WTC11 (cell line): ENCODE measurements around the gene MYLK. TPM values are rescaled to one million over a fixed set of nuclear protein-coding genes. Genes with fewer than 3 reads are reported as not detected.
A peak's percentile ranks its signal among the peaks of the same experiment; 100 is the strongest.

Source experiments
- ATAC-seq: fragments of 200-7000 bp; cut with Tn5 transposase; 2 replicates; pipeline ENCODE4 v1.10.0; 2021; ENCODE audit warnings: mild to moderate bottlenecking, moderate library complexity
- CTCF ChIA-PET: fragments of 300-600 bp; sonication (Branson Sonifier 250); formaldehyde crosslinking; loops from one replicate; lab custom pipeline; 2021; ENCODE audit warnings: antibody characterized with exemption; lab: Charles Lee
- POLR2A ChIA-PET: fragments of 350-600 bp; sonication (Branson Sonifier 250); formaldehyde crosslinking; loops from one replicate; lab custom pipeline; 2021; ENCODE audit warnings: antibody characterized with exemption; lab: Charles Lee
- DNase-seq: peaks from one replicate; pipeline ENCODE4 v3.0.0; 2021; ENCODE audit warnings: low spot score
- H3K27ac Mint-ChIP-seq: 2 replicates; pipeline ENCODE4 v1.8.0; 2021; ENCODE audit warnings: mixed read lengths
- H3K27me3 Mint-ChIP-seq: 2 replicates; pipeline ENCODE4 v1.8.0; 2021; ENCODE audit warnings: low read depth, mild to moderate bottlenecking, moderate library complexity, mixed read lengths
- H3K36me3 Mint-ChIP-seq: 2 replicates; pipeline ENCODE4 v1.8.0; 2021; ENCODE audit warnings: mixed read lengths
- H3K4me1 Mint-ChIP-seq: 2 replicates; pipeline ENCODE4 v1.8.0; 2022; ENCODE audit warnings: mixed read lengths
- H3K4me3 Mint-ChIP-seq: 2 replicates; pipeline ENCODE4 v1.8.0; 2021; ENCODE audit warnings: mild to moderate bottlenecking, moderate library complexity, mixed read lengths
- H3K9me3 Mint-ChIP-seq: 2 replicates; pipeline ENCODE4 v1.8.0; 2021; ENCODE audit warnings: mixed read lengths
- CDX4 ChIP-seq: fragments of 250-450 bp; sonication (Bioruptor Pico); IDR thresholded peaks from 2 replicates; pipeline ENCODE4 v1.9.0; 2021; ENCODE audit warnings: moderate library complexity, mild to moderate bottlenecking, inconsistent platforms, borderline replicate concordance
- CREB1 ChIP-seq: sonication (generic); formaldehyde crosslinking; IDR thresholded peaks from 2 replicates; pipeline ENCODE4 v1.8.0; 2023; ENCODE audit warnings: mild to moderate bottlenecking, missing genetic modification reagents
- ELF4 ChIP-seq: sonication (generic); formaldehyde crosslinking; IDR thresholded peaks from 2 replicates; pipeline ENCODE4 v1.8.1; 2022; ENCODE audit warnings: low read depth, mild to moderate bottlenecking, moderate library complexity, missing genetic modification reagents
- GABPB1 ChIP-seq: sonication (generic); formaldehyde crosslinking; IDR thresholded peaks from 2 replicates; pipeline ENCODE4 v1.8.1; 2023; ENCODE audit warnings: mild to moderate bottlenecking, missing genetic modification reagents
- GRHL2 ChIP-seq: fragments of 250-450 bp; sonication (Bioruptor Pico); IDR thresholded peaks from 2 replicates; pipeline ENCODE4 v1.8.0; 2022; ENCODE audit warnings: mild to moderate bottlenecking, moderate library complexity; ENCODE audit not compliant: insufficient replicate concordance, severe bottlenecking
- GTF2I ChIP-seq: fragments of 250-450 bp; sonication (Bioruptor Pico); conservative IDR thresholded peaks from 2 replicates; pipeline ENCODE4 v1.4.0; 2021; ENCODE audit warnings: mild to moderate bottlenecking
- HMGA2 ChIP-seq: fragments of 250-450 bp; sonication (Bioruptor Pico); IDR thresholded peaks from 2 replicates; pipeline ENCODE4 v1.4.0; 2021; ENCODE audit warnings: mild to moderate bottlenecking, moderate library complexity
- IRF2 ChIP-seq: sonication (generic); formaldehyde crosslinking; IDR thresholded peaks from 2 replicates; pipeline ENCODE4 v1.8.0; 2022; ENCODE audit warnings: low read depth, missing genetic modification reagents, borderline replicate concordance
- MXD4 ChIP-seq: fragments of 250-450 bp; sonication (Bioruptor Pico); IDR thresholded peaks from 2 replicates; pipeline ENCODE4 v1.8.0; 2021; ENCODE audit warnings: mild to moderate bottlenecking, moderate library complexity, borderline replicate concordance
- OVOL2 ChIP-seq: fragments of 250-450 bp; sonication (Bioruptor Pico); IDR thresholded peaks from 2 replicates; pipeline ENCODE4 v1.9.0; 2021; ENCODE audit warnings: mild to moderate bottlenecking, borderline replicate concordance
- RORB ChIP-seq: fragments of 250-450 bp; sonication (Bioruptor Pico); IDR thresholded peaks from 2 replicates; pipeline ENCODE4 v1.9.0; 2021; ENCODE audit warnings: mild to moderate bottlenecking
- SMAD3 ChIP-seq: sonication (generic); formaldehyde crosslinking; IDR thresholded peaks from 2 replicates; pipeline ENCODE4 v1.8.0; 2022; ENCODE audit warnings: missing genetic modification reagents, mild to moderate bottlenecking, borderline replicate concordance
- TEAD1 ChIP-seq: sonication (generic); formaldehyde crosslinking; IDR thresholded peaks from 2 replicates; pipeline ENCODE4 v1.8.0; 2022; ENCODE audit warnings: mild to moderate bottlenecking, missing genetic modification reagents
- ZBTB21 ChIP-seq: sonication (generic); formaldehyde crosslinking; IDR thresholded peaks from 2 replicates; pipeline ENCODE4 v1.8.1; 2023; ENCODE audit warnings: mild to moderate bottlenecking, missing genetic modification reagents, borderline replicate concordance
- ZNF138 ChIP-seq: sonication (generic); formaldehyde crosslinking; conservative IDR thresholded peaks from 2 replicates; pipeline ENCODE4 v1.8.1; 2022; ENCODE audit warnings: mild to moderate bottlenecking, moderate library complexity, missing genetic modification reagents
- ZNF281 ChIP-seq: sonication (generic); formaldehyde crosslinking; IDR thresholded peaks from 2 replicates; pipeline ENCODE4 v1.8.0; 2023; ENCODE audit warnings: mild to moderate bottlenecking, missing genetic modification reagents
- ZNF317 ChIP-seq: sonication (generic); formaldehyde crosslinking; IDR thresholded peaks from 2 replicates; pipeline ENCODE4 v1.8.1; 2023; ENCODE audit warnings: low read depth, mild to moderate bottlenecking, moderate library complexity, missing genetic modification reagents, borderline replicate concordance
- ZSCAN18 ChIP-seq: fragments of 250-450 bp; sonication (Bioruptor Pico); IDR thresholded peaks from 2 replicates; pipeline ENCODE4 v2.1.2; 2022; ENCODE audit warnings: mild to moderate bottlenecking, moderate library complexity
- total RNA-seq: library from RNA; stranded (reverse); gene quantifications from 3 replicates; pipeline ENCODE4 v1.2.3, GENCODE V29; 2021
- TF ChIP-seq, protein P1 (sequence below): sonication (generic); formaldehyde crosslinking; IDR thresholded peaks from 2 replicates; pipeline ENCODE4 v1.8.1; 2022; ENCODE audit warnings: mild to moderate bottlenecking, moderate library complexity, missing genetic modification reagents
- TF ChIP-seq, protein P2 (sequence below): fragments of 200-600 bp; IDR thresholded peaks from 2 replicates; pipeline ENCODE4 v1.8.0; 2022; ENCODE audit warnings: antibody characterized with exemption
- TF ChIP-seq, protein P3 (sequence below): sonication (generic); formaldehyde crosslinking; IDR thresholded peaks from 2 replicates; pipeline ENCODE4 v1.8.0; 2022; ENCODE audit warnings: mild to moderate bottlenecking, missing genetic modification reagents

The MYLK gene
- total RNA-seq, 1 experiment from 2014 or later = 10.4 TPM

- TF ChIP-seq ZSCAN18 (no peak), GABPB1 (CRISPR knock-in tag) (no peak), CREB1 (CRISPR knock-in tag) (no peak), GRHL2 (CRISPR knock-in tag) (no peak), IRF2 (CRISPR knock-in tag) (no peak)
- TF ChIP-seq, protein P1, sequence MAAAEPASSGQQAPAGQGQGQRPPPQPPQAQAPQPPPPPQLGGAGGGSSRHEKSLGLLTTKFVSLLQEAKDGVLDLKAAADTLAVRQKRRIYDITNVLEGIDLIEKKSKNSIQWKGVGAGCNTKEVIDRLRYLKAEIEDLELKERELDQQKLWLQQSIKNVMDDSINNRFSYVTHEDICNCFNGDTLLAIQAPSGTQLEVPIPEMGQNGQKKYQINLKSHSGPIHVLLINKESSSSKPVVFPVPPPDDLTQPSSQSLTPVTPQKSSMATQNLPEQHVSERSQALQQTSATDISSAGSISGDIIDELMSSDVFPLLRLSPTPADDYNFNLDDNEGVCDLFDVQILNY (CRISPR knock-in tag) = no peak
Observed at GRCh38 chr3:123716411-123716810, 167.7 kb downstream of the MYLK start (continued).

DNA sequence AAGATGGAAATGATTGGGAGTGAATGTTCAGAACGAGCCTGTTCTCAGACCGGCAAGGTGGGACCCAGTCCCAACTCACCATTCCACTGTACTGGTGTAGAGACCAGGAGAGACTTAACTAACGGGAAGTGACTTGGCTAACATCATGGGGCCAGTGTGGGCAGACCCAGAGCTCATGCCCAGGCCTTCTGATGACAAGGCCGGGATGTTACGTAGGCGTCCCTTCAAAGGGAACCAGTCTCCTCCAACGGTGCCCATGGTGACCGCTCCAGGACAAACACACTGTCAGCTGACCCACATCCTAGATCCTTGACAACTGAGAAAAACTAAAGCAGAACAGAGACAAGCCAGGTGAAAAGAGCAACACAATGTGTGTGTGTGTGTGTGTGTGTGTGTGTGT, 170.9 kb downstream of the MYLK start:
- Mint-ChIP-seq H3K4me3 (no peak overlapping the region), H3K27ac (no peak overlapping the region), H3K4me1 (peaks cover 15% of the 10 kb centered on the region), H3K9me3 (no peaks in the 10 kb centered on the region), H3K36me3 (no peaks in the 10 kb centered on the region), H3K27me3 (no peaks in the 10 kb centered on the region)
- ATAC-seq = no peak
- ChIA-PET CTCF (interaction anchor here (1.1 to 2.5 kb wide), 3 partner anchors 11 to 61 kb away, joined by 4 to 29 read pairs (median 7); no protein-coding TSS in a partner anchor), POLR2A (no interaction called here)
- TF ChIP-seq ZBTB21 (no peak), OVOL2 (CRISPR knock-in tag) (no peak), HMGA2 (no peak), TEAD1 (CRISPR knock-in tag) (no peak)
- TF ChIP-seq, protein P2, sequence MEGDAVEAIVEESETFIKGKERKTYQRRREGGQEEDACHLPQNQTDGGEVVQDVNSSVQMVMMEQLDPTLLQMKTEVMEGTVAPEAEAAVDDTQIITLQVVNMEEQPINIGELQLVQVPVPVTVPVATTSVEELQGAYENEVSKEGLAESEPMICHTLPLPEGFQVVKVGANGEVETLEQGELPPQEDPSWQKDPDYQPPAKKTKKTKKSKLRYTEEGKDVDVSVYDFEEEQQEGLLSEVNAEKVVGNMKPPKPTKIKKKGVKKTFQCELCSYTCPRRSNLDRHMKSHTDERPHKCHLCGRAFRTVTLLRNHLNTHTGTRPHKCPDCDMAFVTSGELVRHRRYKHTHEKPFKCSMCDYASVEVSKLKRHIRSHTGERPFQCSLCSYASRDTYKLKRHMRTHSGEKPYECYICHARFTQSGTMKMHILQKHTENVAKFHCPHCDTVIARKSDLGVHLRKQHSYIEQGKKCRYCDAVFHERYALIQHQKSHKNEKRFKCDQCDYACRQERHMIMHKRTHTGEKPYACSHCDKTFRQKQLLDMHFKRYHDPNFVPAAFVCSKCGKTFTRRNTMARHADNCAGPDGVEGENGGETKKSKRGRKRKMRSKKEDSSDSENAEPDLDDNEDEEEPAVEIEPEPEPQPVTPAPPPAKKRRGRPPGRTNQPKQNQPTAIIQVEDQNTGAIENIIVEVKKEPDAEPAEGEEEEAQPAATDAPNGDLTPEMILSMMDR = no peak
- TF ChIP-seq, protein P3, sequence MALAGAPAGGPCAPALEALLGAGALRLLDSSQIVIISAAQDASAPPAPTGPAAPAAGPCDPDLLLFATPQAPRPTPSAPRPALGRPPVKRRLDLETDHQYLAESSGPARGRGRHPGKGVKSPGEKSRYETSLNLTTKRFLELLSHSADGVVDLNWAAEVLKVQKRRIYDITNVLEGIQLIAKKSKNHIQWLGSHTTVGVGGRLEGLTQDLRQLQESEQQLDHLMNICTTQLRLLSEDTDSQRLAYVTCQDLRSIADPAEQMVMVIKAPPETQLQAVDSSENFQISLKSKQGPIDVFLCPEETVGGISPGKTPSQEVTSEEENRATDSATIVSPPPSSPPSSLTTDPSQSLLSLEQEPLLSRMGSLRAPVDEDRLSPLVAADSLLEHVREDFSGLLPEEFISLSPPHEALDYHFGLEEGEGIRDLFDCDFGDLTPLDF = no peak
- DNase-seq = no peak

- peaks cover 15% of the 10 kb centered on the region for H3K4me1 Mint-ChIP-seq
- peak; percentile 78 for ATAC-seq
- peak overlapping the region; percentile 21; the same call in 1 of the 2 replicates for H3K27ac Mint-ChIP-seq
- no peaks in the 10 kb centered on the region for H3K9me3 Mint-ChIP-seq
- TF ChIP-seq RORB (CRISPR knock-in tag) (no peak), GTF2I (CRISPR knock-in tag) (no peak), ZNF281 (CRISPR knock-in tag) (no peak), SMAD3 (CRISPR knock-in tag) (no peak), MXD4 (no peak), CREB1 (CRISPR knock-in tag) (no peak), ZNF317 (CRISPR knock-in tag) (no peak), ZNF138 (no peak), CDX4 (CRISPR knock-in tag) (no peak), ELF4 (CRISPR knock-in tag) (no peak)
- TF ChIP-seq, protein P3 = no peak
- H3K4me3 Mint-ChIP-seq = no peak overlapping the region; the same call in 1 of the 2 replicates
- ChIA-PET CTCF (interaction anchor here (1.0 to 2.7 kb wide), 6 partner anchors 11 to 70 kb away, joined by 3 to 29 read pairs (median 6); no protein-coding TSS in a partner anchor), POLR2A (no interaction called here)
- no peaks in the 10 kb centered on the region for H3K27me3 Mint-ChIP-seq
- DNase-seq = peak; percentile 23
- no peaks in the 10 kb centered on the region for H3K36me3 Mint-ChIP-seq
Observed at GRCh38 chr3:123712077-123712860, 171.9 kb downstream of the MYLK start.
